Iris pigment epithelial cell (primary cell): ENCODE results near the gene TIPRL.
"Not testable (repeated sequence)": the region's sequence is repeated elsewhere in the genome, so short reads cannot be mapped to it uniquely, and the experiment has no call there.

Source experiments
- DNase-seq: peaks from one replicate; pipeline ENCODE4 v3.0.0-alpha.2; 2011; ENCODE audit warnings: low read depth

The TIPRL gene

DNA sequence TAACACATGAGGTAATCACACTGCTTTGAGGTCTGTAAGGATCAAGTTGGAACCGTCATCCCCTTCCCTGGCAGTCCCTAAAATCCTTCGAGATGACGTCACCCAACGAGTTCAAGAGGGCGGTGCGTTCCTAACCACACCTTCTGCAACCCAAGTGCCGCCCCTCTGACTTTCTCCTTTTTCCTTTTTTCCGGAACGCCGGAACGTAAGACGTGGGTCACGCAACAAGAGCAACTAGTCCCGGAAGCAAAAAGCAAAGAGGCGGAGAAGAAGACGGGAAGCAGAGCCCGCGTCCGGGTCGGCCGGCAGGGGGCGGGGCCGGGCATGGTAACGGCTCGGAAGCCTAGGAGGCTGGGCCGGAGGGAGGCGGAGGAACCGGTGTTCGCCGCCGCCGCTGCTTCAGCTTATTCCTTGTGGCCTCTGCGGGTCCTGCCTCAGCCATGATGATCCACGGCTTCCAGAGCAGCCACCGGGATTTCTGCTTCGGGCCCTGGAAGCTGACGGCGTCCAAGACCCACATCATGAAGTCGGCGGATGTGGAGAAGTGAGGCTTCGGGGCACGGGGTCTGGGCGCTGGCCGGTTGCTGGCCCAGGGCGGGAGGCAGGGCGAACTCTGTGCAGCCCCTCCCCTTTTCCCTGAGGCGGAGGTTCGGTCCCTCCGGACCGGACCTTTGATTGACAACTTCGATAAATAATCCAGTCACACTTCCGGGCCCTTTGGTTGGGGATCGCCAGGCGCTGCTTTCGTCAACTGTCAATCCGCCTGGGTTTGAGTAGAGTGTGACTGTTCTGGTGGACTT is at the start of gene TIPRL:
Gene TIPRL (plus strand): TSS at position 325 of the 800 bp plus-strand sequence. CDS start 116 bp downstream, at position 441.
- peak; percentile 99 for DNase-seq

- no peak for DNase-seq
Observed at GRCh38 chr1:168129933-168130332, 48.8 kb upstream of the TIPRL start.

GRCh38 chr1:168134132-168134531 is 44.6 kb upstream of the TIPRL start:
- DNase-seq, result no peak

DNA sequence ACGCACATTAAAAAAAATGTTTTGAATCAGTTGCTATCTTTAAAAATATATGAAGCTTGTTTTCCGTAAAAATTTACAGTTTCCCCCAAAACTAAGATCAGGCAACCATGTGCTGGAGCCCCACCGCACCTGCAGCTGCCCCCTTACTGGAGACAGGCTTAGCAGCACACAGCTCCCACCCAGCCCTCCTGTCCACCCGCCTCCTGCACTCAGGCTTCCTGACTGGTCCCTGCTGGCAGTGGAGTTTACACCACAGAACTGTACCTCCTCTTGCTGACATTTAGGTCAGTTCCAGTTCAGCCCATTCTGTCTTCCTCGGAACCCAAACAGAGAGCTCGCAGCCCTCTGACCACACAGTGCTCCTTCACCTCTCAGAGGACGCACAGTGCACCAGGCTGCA is 44.1 kb upstream of the TIPRL start:
- DNase-seq, result no peak

DNA sequence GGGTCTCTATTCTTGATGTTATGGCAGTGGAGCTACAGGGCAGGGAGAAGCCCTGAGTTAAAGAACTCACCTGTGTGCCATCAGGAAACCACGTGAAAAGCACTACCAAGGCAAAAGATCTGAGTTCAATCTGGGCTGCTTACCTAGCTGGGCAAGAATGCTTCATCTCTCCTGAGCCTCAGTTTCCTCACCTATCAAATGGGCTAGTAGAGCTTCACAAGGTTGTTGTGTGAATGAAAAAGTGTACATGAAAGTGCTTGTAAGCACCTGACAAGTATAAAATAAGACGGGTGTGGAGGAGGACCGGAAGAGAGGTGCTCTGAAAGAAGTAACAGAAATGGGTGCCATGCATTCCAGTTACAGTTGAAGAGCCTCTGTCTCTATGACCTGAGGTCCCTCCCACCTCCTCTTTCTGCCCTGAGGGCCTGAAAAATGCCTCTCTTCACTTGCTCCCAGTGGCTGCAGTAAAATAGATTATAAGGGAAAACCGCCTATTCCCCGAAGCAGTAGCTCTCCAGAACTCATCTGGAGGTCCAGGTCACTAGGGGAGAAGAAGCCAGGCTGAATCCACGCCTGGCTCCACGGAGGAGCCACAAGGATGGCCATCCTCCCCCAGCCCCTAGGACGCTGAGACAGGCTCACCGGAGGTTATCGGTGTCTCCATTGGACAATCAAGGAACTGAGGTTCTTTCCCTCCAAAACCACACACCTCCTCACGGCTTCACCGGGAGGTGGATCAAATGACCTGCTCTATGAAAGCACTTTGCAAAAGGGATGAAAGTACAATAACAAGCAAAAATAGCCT is 43.4 kb upstream of the TIPRL start:
- DNase-seq, result no peak

DNA sequence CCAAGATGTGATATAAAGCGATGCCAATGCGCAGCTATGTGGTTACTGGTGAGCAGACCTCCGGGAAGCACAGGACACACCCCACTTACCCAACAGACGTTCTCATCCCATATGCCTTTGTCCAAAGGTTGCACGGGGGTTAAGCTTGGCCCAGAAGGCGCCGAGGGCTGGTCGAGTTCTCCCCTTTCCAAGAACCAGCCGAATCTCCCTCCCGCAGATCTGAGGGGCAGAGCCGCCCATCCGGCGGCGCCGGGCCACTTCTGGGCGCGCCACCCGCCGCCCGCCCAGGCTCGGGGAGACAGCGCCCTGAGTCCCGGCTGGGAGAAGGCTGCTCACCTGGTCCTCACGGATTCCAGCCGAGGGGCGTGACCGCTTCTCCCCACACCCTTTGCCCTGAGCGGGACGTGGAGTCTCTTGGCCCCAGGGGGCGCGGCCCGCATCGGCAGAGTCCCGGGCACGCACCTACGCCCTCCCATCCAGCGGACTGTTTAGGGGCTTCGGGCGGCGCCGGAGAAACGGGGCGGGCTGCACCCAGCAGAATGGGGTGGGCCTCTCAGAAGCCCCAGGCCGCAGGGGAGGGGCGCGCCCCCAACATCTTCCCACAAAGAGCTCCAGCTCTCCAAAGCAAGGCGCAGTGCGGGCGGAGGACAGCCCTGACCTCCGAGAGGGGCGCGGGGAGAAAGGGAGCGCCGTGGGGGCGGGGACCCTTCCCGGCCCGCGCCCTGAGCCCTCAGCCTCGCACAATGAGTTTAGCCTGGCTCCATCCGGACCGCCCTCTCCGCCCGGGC is 42.6 kb upstream of the TIPRL start:
- DNase-seq, result peak; percentile 40

- peak; percentile 57 for DNase-seq
Observed at GRCh38 chr1:168136709-168137514, 41.9 kb upstream of the TIPRL start, which contains the start of gene GPR161. Gene GPR161 (minus strand): TSS chr1:168136930. CDS start chr1:168104850, 32,080 bp downstream.

DNA sequence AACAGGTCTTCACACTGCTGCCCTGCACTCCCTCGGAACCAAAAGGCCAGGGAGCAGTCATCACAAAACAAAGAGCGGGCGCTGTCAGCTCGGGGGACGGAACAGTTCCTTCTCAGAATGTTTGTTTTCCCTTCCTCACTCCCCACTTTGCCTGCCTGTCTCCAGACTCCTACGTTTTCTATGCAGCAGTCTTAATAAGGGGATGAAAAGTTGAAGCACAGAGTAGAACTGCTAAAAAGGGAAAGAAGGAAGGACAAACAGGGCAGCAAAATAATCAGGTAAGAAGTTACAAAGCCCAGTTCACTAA is 41.3 kb upstream of the TIPRL start:
- no peak for DNase-seq

DNA sequence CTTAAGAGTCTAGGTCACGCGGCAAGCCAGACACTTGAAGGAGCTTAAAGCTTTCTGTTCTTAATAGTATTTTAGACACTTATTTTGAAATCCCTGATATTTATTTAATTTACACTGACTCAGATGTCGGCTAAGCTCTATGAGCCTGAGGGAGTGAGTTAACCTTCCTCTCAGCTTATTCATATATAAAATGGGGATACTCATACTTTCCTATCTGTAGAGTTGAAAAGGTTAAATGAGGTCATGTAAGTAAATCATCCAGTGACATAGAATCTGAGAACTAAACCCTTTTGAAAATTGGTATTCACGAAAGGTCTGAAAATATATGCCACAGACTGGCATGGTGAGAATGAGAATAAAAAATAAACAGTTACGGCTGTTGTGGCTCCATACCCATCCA is 40.6 kb upstream of the TIPRL start:
- peak; percentile 73 for DNase-seq

- no peak for DNase-seq
Observed at GRCh38 chr1:168139070-168139469, 39.7 kb upstream of the TIPRL start.

- no peak for DNase-seq
Observed at GRCh38 chr1:168141871-168142385, 36.8 kb upstream of the TIPRL start.

DNA sequence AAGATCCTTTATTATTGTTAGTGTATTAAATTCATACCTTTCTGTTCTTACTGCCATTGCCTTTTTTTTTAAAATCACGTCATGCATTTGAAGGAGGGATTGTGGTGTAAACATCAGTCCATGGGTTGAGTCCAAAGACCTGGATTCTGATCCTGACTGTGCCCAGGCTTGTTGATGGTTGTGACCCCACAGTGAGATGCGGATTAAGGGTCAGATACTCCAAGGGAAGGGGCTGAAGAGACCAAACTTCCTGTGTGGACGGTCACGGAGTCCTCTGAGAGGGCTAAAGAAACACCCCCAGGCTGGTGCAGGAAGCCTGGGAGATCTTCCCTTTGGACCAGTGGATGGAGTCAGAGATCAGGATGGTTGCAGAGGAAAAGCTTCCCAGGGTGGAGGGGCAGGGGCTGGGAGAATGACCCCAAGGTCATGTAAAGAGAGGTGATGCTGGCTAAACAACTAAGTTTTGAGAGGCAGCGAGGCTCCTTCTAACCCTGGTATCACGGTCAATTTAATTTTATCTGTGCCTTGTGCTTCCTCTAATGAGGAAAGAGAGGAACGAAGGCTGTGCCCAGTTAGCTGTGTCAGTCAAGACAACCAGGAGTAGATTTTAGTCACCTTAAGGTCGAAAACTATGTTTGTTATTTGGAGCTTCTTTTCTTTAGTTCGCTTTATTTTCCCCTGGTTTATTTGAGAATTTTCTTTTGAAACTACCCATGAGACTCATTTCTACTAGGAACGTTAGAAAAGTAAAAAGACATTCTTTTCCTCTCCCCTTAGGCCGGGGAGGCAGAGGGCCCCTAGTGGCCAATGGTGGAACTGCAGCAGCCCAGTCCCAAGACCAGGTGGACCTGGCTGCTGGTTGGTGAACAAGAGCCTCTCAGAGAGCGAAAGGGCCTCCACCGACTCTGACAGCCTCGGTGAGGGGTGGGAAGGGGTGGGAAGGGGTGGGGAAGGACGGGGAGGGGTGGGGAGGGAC is 33.3 kb upstream of the TIPRL start:
- peak; percentile 85 for DNase-seq

GRCh38 chr1:168146160-168146539 is 32.6 kb upstream of the TIPRL start:
- DNase-seq, result no peak

DNA sequence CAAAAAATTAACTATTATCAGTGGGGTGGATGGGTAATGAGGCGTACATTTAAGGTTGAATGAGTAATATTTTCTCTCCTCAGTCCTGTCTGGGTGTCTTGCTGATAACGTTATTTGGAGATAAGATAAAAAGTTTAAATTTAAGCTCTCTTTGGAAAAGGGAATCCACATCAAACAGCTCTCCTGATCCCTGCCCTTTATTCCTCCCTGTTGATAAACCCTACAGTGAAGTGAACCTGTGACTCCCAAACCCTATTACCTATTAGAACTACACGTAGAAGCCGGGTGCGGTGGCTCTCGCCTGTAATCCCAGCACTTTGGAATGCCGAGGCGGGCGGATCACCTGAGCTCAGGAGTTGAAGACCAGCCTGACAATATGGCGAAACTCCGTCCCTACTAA is 32.1 kb upstream of the TIPRL start:
- DNase-seq, result no peak

DNA sequence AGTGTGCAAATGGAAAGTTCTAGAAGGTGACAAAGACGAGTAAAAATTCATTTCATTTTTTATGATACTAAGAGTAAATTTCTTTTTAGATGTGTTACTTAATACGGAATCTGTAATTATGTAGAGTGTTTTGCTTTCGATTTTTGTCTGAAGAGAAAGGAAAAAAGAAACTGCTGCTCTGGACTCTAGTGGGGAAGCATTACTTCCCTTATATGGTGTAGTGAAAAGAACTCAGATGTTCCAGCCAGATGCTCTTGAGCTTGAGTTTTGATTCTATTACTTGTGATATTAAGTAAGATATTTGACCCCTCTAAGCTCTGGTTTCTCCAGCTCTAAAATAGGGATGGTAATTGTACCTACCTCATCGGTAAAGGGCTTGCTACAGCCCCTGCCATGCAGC is 29.8 kb upstream of the TIPRL start:
- no peak for DNase-seq

- no peak for DNase-seq
Observed at GRCh38 chr1:168150283-168150682, 28.5 kb upstream of the TIPRL start.

DNA sequence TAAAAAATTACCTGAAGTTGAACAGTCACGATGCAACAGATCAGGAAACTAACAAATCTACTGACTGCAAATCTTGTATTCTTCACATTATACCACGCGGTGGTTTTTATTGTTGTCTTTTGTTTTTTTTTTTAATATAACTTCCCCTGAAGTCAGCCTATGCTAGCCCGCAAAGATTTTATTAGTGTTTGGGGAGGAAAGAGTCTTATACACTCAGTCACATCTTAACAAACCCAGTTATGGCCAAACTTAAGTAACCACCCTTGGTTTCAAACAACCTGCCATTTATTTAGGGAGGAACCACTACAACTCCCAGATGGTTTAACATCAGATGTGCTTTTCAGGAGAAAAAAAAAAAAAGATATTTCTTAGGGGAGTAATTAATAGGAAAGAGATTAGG is 26.8 kb upstream of the TIPRL start:
- no peak for DNase-seq

DNA sequence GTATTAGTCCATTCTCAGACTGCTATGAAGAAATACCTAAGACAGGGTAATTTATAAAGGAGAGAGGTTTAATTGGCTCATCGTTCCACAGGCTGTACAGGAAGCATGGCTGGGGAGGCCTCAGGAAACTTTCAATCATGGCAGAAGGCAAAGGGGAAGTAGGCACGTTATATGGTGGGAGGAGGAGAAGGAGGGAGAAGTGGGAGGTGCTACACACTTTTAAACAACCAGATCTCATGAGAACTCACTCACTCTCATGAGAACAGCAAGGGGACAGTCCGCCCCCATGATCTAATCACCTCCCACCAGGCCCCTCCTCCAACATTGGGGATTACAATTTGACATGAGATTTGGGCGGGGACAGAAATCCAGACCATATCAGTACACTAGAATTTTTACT is 24.1 kb upstream of the TIPRL start:
- DNase-seq, result not testable (repeated sequence)

DNA sequence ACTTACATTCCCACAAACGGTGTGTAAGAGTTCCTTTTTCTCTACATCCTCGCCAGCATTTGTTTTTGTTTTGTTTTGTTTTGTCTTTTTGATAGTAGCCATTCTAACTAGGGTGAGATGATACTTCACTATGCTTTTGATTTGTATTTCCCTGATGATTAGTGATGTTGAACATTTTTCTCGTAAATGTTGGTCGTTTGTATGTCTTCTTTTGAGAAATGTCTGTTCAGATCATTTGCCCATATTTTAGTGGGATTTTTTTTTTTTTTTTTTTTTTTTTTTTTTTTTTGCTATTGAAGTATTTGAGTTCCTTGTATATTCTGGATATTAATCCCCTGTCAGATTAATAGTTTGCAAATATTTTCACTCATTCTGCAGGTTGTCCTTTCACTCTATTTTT is 22.9 kb upstream of the TIPRL start:
- no peak for DNase-seq

GRCh38 chr1:168157638-168158037 is 21.1 kb upstream of the TIPRL start:
- no peak for DNase-seq
